C4-2B (cell line): ENCODE data around the gene SMAP2.

Experiments used
- CTCF ChIP-seq: fragments of 450-650 bp; conservative IDR thresholded peaks from 2 replicates; pipeline ENCODE4 v1.5.1; 2017; ENCODE audit warnings: mild to moderate bottlenecking
- ZFX ChIP-seq: fragments of 450-650 bp; IDR thresholded peaks from 2 replicates; pipeline ENCODE4 v1.6.1; 2017

DNA sequence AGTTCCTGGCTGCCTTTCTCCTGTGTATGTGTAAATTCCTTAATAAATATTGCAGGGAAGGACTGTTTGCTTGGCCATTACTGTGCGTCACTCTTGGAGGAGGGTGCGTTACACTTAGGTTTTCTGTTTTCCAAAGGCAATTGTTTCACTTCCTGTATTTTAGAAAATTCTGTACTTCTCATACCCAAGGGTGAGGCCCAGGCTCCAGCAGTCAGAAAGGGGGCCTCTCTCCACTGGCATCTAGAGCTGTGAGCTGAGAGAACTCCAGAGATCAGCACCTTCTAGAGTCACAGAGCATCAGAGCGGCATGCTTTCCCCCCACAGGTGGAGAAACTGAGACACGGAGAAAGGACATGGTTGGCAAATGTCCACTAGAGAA is 49.7 kb downstream of the SMAP2 start:
- TF ChIP-seq CTCF: no peak
- TF ChIP-seq ZFX: no peak
